Osteoblast (primary cell): ENCODE data around the gene THEM5. TPM values are rescaled to one million over a fixed set of nuclear protein-coding genes. Genes with fewer than 3 reads are reported as not detected.

Experiments
- DNase-seq: peaks from one replicate; pipeline ENCODE4 v3.0.0; 2011; ENCODE audit warnings: low spot score, mixed read lengths; ENCODE audit not compliant: insufficient read length; ENCODE audit errors: missing footprints
- H2AFZ ChIP-seq: 2 replicates; pipeline ENCODE4 v1.6.0; 2011; ENCODE audit warnings: mild to moderate bottlenecking, low read length
- H3K27ac ChIP-seq: 2 replicates; pipeline ENCODE4 v1.5.1; 2011; ENCODE audit warnings: mild to moderate bottlenecking, low read depth, low read length, moderate library complexity
- H3K27me3 ChIP-seq: 2 replicates; pipeline ENCODE4 v1.6.0; 2012; ENCODE audit warnings: mild to moderate bottlenecking, control low read depth, inconsistent platforms, low read length, moderate library complexity; ENCODE audit not compliant: insufficient read depth
- H3K36me3 ChIP-seq: 2 replicates; pipeline ENCODE4 v1.5.1; 2011; ENCODE audit warnings: mild to moderate bottlenecking, low read length, control low read depth, moderate library complexity; ENCODE audit not compliant: insufficient read depth
- H3K4me1 ChIP-seq: 2 replicates; pipeline ENCODE4 v1.5.1; 2011; ENCODE audit warnings: mild to moderate bottlenecking, low read length, control low read depth, moderate library complexity; ENCODE audit not compliant: insufficient read depth
- H3K4me2 ChIP-seq: 2 replicates; pipeline ENCODE4 v1.6.0; 2011; ENCODE audit warnings: mild to moderate bottlenecking, low read length; ENCODE audit not compliant: insufficient read depth
- H3K4me3 ChIP-seq: fragments of 200-600 bp; sonication (generic); 3 replicates; pipeline ENCODE4 v1.5.1; 2012; ENCODE audit warnings: mild to moderate bottlenecking, low read length, inconsistent platforms; ENCODE audit not compliant: insufficient read depth
- H3K79me2 ChIP-seq: 2 replicates; pipeline ENCODE4 v1.6.0; 2012; ENCODE audit warnings: mild to moderate bottlenecking, low read length, control low read depth, inconsistent platforms; ENCODE audit not compliant: insufficient read depth
- H3K9me3 ChIP-seq: 2 replicates; pipeline ENCODE4 v1.5.1; 2011; ENCODE audit warnings: low read depth, low read length, control low read depth
- H4K20me1 ChIP-seq: 2 replicates; pipeline ENCODE4 v1.6.0; 2012; ENCODE audit warnings: mild to moderate bottlenecking, low read length, control low read depth; ENCODE audit not compliant: insufficient read depth
- total RNA-seq: library from RNA; depleted of rRNA; stranded (reverse); fragments of >200 nt; gene quantifications from 2 replicates; pipeline ENCODE4 v1.2.3, GENCODE V29; 2012
- TF ChIP-seq, protein P1 (sequence below): IDR thresholded peaks from 2 replicates; pipeline ENCODE4 v1.5.1; 2011; ENCODE audit warnings: mild to moderate bottlenecking, low read depth, low read length, moderate library complexity; ENCODE audit errors: extremely low read depth

Gene THEM5
- total RNA-seq, 1 donor, result not detected

DNA sequence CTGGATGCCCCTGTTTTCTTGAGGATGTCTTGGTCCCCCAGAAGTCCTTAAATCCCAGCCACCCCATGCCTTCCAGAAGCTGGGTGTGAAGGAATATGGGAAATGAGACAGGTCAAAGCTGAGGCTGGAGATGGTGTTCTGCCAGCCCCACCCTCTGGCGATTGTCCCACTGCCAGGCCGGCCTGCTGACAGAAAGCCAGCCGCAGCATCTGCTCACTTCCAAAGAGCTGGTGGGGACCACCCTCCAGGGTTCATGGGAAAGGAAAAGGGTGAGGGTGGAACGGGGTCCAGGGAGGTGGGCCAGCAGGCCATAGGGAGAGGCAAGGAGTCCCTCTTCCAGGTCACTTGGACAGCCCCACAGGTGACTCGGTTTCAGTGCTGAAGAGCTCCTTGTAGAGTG, 46.4 kb downstream of the THEM5 start:
- peaks cover 78% of the 10 kb centered on the region for H3K27me3 ChIP-seq
- no peak overlapping the region for H3K4me2 ChIP-seq
- no peaks in the 10 kb centered on the region for H3K79me2 ChIP-seq
- TF ChIP-seq, protein P1, sequence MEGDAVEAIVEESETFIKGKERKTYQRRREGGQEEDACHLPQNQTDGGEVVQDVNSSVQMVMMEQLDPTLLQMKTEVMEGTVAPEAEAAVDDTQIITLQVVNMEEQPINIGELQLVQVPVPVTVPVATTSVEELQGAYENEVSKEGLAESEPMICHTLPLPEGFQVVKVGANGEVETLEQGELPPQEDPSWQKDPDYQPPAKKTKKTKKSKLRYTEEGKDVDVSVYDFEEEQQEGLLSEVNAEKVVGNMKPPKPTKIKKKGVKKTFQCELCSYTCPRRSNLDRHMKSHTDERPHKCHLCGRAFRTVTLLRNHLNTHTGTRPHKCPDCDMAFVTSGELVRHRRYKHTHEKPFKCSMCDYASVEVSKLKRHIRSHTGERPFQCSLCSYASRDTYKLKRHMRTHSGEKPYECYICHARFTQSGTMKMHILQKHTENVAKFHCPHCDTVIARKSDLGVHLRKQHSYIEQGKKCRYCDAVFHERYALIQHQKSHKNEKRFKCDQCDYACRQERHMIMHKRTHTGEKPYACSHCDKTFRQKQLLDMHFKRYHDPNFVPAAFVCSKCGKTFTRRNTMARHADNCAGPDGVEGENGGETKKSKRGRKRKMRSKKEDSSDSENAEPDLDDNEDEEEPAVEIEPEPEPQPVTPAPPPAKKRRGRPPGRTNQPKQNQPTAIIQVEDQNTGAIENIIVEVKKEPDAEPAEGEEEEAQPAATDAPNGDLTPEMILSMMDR, result no peak
- H3K4me3 ChIP-seq, result no peak overlapping the region
- H4K20me1 ChIP-seq, result no peaks in the 10 kb centered on the region
- H3K27ac ChIP-seq, result no peak overlapping the region
- H3K36me3 ChIP-seq, result no peaks in the 10 kb centered on the region
- H3K4me1 ChIP-seq, result no peaks in the 10 kb centered on the region
- H2AFZ ChIP-seq, result no peak overlapping the region
- DNase-seq, result no peak
- no peaks in the 10 kb centered on the region for H3K9me3 ChIP-seq

DNA sequence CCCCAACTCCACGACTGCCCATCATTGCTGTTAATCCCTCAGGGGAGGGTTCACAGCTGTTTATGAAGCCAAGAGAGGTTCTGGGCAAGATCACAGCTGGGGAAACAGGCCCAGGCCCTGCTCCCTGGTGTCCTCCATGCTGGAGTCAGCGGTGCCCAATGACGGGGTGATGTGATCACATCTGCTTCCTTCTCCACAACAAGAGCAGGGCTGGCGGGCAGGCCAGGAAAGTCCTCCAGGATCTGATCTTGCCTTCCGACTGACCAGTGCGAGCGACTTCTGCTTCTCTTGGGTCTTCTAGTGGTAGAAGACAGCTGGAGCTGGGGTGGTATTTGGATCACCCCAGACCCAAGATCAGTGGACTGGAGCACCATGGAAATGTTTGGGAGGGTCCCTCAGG, 47.3 kb downstream of the THEM5 start:
- no peaks in the 10 kb centered on the region for H3K4me1 ChIP-seq
- no peaks in the 10 kb centered on the region for H3K9me3 ChIP-seq
- H3K4me2 ChIP-seq, result no peak overlapping the region
- TF ChIP-seq, protein P1, result no peak
- H3K27me3 ChIP-seq, result peaks cover 74% of the 10 kb centered on the region
- H3K79me2 ChIP-seq, result no peaks in the 10 kb centered on the region
- no peaks in the 10 kb centered on the region for H3K36me3 ChIP-seq
- no peak overlapping the region for H3K4me3 ChIP-seq
- H3K27ac ChIP-seq, result no peak overlapping the region
- no peaks in the 10 kb centered on the region for H4K20me1 ChIP-seq
- no peak overlapping the region for H2AFZ ChIP-seq
- DNase-seq, result no peak

DNA sequence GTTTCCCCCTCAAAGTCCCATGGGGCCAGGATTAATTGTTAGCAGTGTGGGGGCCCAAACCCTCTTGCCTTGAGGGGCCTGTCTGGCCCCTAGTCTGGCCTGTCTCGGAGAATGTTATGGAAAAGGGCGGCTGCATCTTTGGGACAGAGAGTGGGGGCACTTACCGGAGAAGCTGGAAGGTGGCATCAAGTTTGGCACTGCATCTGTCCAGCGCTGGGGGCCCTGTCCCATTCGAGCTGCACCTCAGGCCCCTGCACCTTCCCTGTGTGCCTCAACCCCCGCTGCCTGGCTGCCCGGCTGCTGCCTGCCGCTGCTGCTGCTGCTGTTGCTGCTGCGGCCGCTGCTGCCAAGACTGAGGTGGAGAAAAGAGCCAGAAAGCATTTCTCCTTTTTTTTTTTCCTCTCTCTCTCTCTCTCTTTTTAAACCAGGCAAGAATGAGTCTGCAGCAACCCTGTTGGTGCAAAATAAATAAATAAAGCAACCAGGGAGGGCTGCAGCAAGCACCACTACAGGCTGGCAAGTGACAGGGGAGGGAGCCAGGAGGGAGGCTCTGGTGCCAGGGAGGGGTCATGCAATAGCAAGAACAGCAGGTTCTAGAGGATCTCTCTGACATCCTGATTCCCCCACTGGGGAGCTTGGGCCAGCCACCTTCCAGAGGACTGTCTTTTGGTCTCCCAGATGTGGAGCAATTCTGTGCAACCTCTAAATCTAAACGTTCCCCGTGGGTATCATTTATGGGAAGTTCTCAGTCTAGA, 48.3 kb downstream of the THEM5 start, which contains the start of gene LINGO4:
TSS of gene LINGO4 (minus strand) at position 354 of the 755 bp plus-strand sequence. CDS start 2,715 bp downstream, outside the sequence.
- H3K9me3 ChIP-seq, result no peaks in the 10 kb centered on the region
- no peaks in the 10 kb centered on the region for H4K20me1 ChIP-seq
- H3K4me3 ChIP-seq, result no peak within 1 kb of the TSS
- H3K36me3 ChIP-seq, result no peaks in the 10 kb centered on the region
- no peak within 1 kb of the TSS for H3K4me2 ChIP-seq
- H3K4me1 ChIP-seq, result no peaks in the 10 kb centered on the region
- H3K79me2 ChIP-seq, result no peaks in the 10 kb centered on the region
- no peak for DNase-seq
- H2AFZ ChIP-seq, result no peak within 1 kb of the TSS
- H3K27me3 ChIP-seq, result peaks cover 81% of the 10 kb centered on the region
- H3K27ac ChIP-seq, result no peak within 1 kb of the TSS
- TF ChIP-seq, protein P1, result no peak

DNA sequence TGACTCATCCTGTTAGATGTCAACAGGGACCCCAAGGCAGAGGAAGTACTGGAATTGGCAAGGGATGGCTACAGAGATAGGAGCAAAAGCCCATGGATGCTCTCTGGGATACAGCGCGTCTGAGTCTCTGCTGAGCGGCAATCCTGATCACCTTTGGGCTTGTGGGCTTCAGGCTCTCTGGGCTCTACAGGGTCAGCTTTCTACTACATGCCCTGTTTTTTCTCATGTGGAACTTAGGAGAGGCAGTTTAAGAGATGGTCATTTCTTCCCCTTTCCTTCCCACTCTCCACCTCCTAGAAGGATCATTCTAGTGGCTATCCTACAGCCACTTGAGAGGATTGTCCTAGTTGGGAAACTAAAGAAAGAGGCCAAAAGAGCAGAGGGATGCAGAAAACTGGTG, 49.6 kb downstream of the THEM5 start:
- no peaks in the 10 kb centered on the region for H3K4me1 ChIP-seq
- no peak overlapping the region for H2AFZ ChIP-seq
- H3K4me3 ChIP-seq, result no peak overlapping the region
- TF ChIP-seq, protein P1, result no peak
- H3K9me3 ChIP-seq, result no peaks in the 10 kb centered on the region
- DNase-seq, result no peak
- no peaks in the 10 kb centered on the region for H3K79me2 ChIP-seq
- peaks cover 90% of the 10 kb centered on the region for H3K27me3 ChIP-seq
- no peak overlapping the region for H3K27ac ChIP-seq
- no peaks in the 10 kb centered on the region for H4K20me1 ChIP-seq
- H3K36me3 ChIP-seq, result no peaks in the 10 kb centered on the region
- H3K4me2 ChIP-seq, result no peak overlapping the region
